ENCODE measurements around the gene FALEC. TPM values are rescaled to one million over a fixed set of nuclear protein-coding genes. Genes with fewer than 3 reads are reported as not detected.
"Not testable (repeated sequence)": the region's sequence is repeated elsewhere in the genome, so short reads cannot be mapped to it uniquely, and the experiment has no call there.

FALEC gene
- polyA plus RNA-seq, 3 donors: 0.37 to 0.82 (median 0.81) TPM

- peak in 10 of 11 donors; percentile 80 to 96 (median 92) for DNase-seq (ENCODE audit: extremely low read depth in 1 of 11, low read depth in 9 of 11, low spot score in 4 of 11)
Measured at GRCh38 chr1:150579110-150579944, 63.8 kb downstream of the FALEC start, which contains the start of gene MCL1. Gene MCL1, minus strand, starts transcription at chr1:150579610. Its CDS starts 80 bp downstream, at chr1:150579530.

- DNase-seq (ENCODE audit: extremely low read depth in 1 of 11, low read depth in 9 of 11, low spot score in 4 of 11): no peak
Measured at GRCh38 chr1:150579945-150580642, 64.5 kb downstream of the FALEC start.

DNA sequence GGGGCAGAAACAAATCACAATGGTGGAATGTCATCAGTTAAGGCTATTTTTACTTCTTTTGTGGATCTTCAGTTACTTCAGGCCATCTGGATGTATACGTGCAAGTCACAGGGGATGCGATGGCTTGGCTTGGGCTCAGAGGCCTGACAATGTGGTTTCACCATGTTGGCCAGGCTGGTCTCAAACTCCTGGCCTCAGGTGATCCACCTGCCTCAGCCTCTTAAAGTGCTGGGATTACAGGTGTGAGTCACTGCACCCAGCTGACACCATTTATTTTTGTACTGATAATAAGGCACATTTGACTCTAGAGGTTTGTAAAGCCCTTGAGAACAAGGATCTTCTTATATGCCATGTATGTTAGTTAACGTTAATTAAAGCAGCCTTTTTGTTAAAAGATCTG lies 65.4 kb downstream of the FALEC start:
- DNase-seq (ENCODE audit: extremely low read depth in 1 of 11, low read depth in 9 of 11, low spot score in 4 of 11): not testable (repeated sequence)

DNA sequence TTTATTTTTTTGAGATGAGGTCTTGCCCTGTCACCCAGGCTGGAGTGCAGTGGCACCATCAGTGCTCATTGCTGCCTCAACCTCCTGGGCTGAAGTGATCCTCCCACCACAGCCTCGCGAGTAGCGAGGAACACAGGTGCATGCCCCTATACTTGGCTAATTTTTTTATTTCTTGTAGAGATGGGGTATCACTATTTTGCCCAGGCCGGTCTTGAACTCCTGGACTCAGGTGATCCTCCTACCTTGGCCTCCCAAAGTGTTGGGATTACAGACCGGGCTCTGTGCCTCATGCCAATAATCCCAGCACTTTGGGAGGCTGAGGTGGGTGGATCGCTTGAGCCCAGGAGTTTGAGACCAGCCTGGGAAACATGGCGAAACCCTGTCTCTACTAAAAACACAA lies 65.9 kb downstream of the FALEC start:
- DNase-seq (ENCODE audit: extremely low read depth in 1 of 11, low read depth in 9 of 11, low spot score in 4 of 11): not testable (repeated sequence)

- not testable (repeated sequence) for DNase-seq (ENCODE audit: extremely low read depth in 1 of 11, low read depth in 9 of 11, low spot score in 4 of 11)
Measured at GRCh38 chr1:150581962-150582361, 66.4 kb downstream of the FALEC start.

GRCh38 chr1:150582371-150582770 lies 66.8 kb downstream of the FALEC start:
- DNase-seq (ENCODE audit: extremely low read depth in 1 of 11, low read depth in 9 of 11, low spot score in 4 of 11): no peak

Other genes starting within 250 kb of the FALEC start
- gene APH1A, start 246.7 kb upstream of the FALEC start, polyA plus RNA-seq (ENCODE audit: insufficient read length in 3 of 3): 100 to 1,000 TPM; 179 to 191 (median 187) TPM
- 10 to 100 TPM; 36.1 to 53.0 (median 51.2) TPM for gene C1orf54, start 243.0 kb upstream of the FALEC start, polyA plus RNA-seq (ENCODE audit: insufficient read length in 3 of 3)
- gene CIART, start 233.2 kb upstream of the FALEC start, polyA plus RNA-seq (ENCODE audit: insufficient read length in 3 of 3): 10 to 100 TPM in 1 of 3 donors, 1 to 10 TPM in 2; 8.1 to 10.7 (median 8.6) TPM
- gene MRPS21, start 221.9 kb upstream of the FALEC start, polyA plus RNA-seq (ENCODE audit: insufficient read length in 3 of 3): 10 to 100 TPM; 69.4 to 90.7 (median 85.6) TPM
- gene PRPF3, start 194.2 kb upstream of the FALEC start, polyA plus RNA-seq (ENCODE audit: insufficient read length in 3 of 3): 100 to 1,000 TPM in 1 of 3 donors, 10 to 100 TPM in 2; 65.4 to 120 (median 73.3) TPM
- 10 to 100 TPM; 50.0 to 53.6 (median 52.5) TPM for gene RPRD2, start 151.6 kb upstream of the FALEC start, polyA plus RNA-seq (ENCODE audit: insufficient read length in 3 of 3)
- gene TARS2, start 28.3 kb upstream of the FALEC start, polyA plus RNA-seq (ENCODE audit: insufficient read length in 3 of 3): 10 to 100 TPM; 22.5 to 29.4 (median 23.1) TPM
- gene ECM1, start 7.6 kb upstream of the FALEC start, polyA plus RNA-seq (ENCODE audit: insufficient read length in 3 of 3): 10 to 100 TPM; 10.2 to 14.4 (median 13.1) TPM
- 10 to 100 TPM; 12.8 to 17.9 (median 16.9) TPM for gene ADAMTSL4, start 33.7 kb downstream of the FALEC start, polyA plus RNA-seq (ENCODE audit: insufficient read length in 3 of 3)
- 100 to 1,000 TPM; 165 to 212 (median 189) TPM for gene MCL1, start 63.9 kb downstream of the FALEC start, polyA plus RNA-seq (ENCODE audit: insufficient read length in 3 of 3)
- 100 to 1,000 TPM; 212 to 237 (median 227) TPM for gene ENSA, start 113.9 kb downstream of the FALEC start, polyA plus RNA-seq (ENCODE audit: insufficient read length in 3 of 3)
- gene GOLPH3L, start 181.4 kb downstream of the FALEC start, polyA plus RNA-seq (ENCODE audit: insufficient read length in 3 of 3): 10 to 100 TPM; 38.2 to 43.5 (median 42.1) TPM
- not detected for gene HORMAD1, start 205.1 kb downstream of the FALEC start, polyA plus RNA-seq (ENCODE audit: insufficient read length in 3 of 3)

Measured in renal cortex interstitium (tissue), 11 donors.